Measurements from ENCODE around the gene CGNL1. TPM values are rescaled to one million over a fixed set of nuclear protein-coding genes. Genes with fewer than 3 reads are reported as not detected.

Gene CGNL1
- total and polyA plus RNA-seq, 10 of the 15 experiments (the other 5 are each of a cell fraction or from before 2014, with no cell fraction given), result under 0.01 to 0.27 (median 0.04) TPM; not detected in 3

- BruUV-seq (replicated peaks), result no TSS peak
- SMC1A ChIA-PET (ENCODE audit: uncharacterized antibody, unreplicated experiment), result no interaction called here
- TF ChIP-seq ATF7 (IDR thresholded peaks at IDR 0.05; ENCODE audit: low read depth) (no peak), CREB1 (IDR thresholded peaks at IDR 0.05; ENCODE audit: low read depth) (no peak), ZNF24 (IDR thresholded peaks at IDR 0.05) (no peak), REST (IDR thresholded peaks at IDR 0.05; ENCODE audit: low read depth, low read length) (no peak), ZNF207 (IDR thresholded peaks at IDR 0.05; ENCODE audit: borderline replicate concordance) (no peak), RELA (IDR thresholded peaks at IDR 0.05; ENCODE audit: borderline replicate concordance, partially characterized antibody) (no peak), IKZF2 (IDR thresholded peaks at IDR 0.05) (no peak), POLR2A (IDR thresholded peaks at IDR 0.05; ENCODE audit: low read depth, low read length) (no peak), ZNF217 (IDR thresholded peaks at IDR 0.05) (no peak), EGR1 (IDR thresholded peaks at IDR 0.05; ENCODE audit: borderline replicate concordance in 1 of 2, low read depth in 2 of 2, low read length in 2 of 2) (no peak), DPF2 (IDR thresholded peaks at IDR 0.05) (no peak), SMAD1 (IDR thresholded peaks at IDR 0.05; ENCODE audit: low read depth, partially characterized antibody) (no peak), ZNF687 (IDR thresholded peaks at IDR 0.05) (no peak), ZBED1 (IDR thresholded peaks at IDR 0.05; ENCODE audit: borderline replicate concordance) (no peak), ZBTB33 (IDR thresholded peaks at IDR 0.05) (no peak)
These were observed 48.5 kb downstream of the CGNL1 start for GRCh38 chr15:57424628-57425405.

More at GRCh38 chr15:57424628-57425405, 48.5 kb downstream of the CGNL1 start:
- Histone ChIP-seq H3K27me3 (replicated peaks in 1 of 2; ENCODE audit: control insufficient read depth in 2 of 2, insufficient read depth in 2 of 2, low read length in 1 of 2) (no peaks in the 10 kb centered on the region), H3K9me3 (replicated peaks; ENCODE audit: control insufficient read depth, insufficient read depth, low read length) (no peaks in the 10 kb centered on the region), H3K4me3 (no peak overlapping the region), H3K4me2 (ENCODE audit: control insufficient read depth, insufficient read depth) (no peak overlapping the region), H3K4me1 (ENCODE audit: control insufficient read depth, insufficient read depth, low read length) (no peaks in the 10 kb centered on the region), H4K20me1 (ENCODE audit: control insufficient read depth, insufficient read depth) (no peaks in the 10 kb centered on the region), H3K36me3 (ENCODE audit: control insufficient read depth in 2 of 2, insufficient read depth in 2 of 2, low read length in 1 of 2) (no peaks in the 10 kb centered on the region), H3K9ac (ENCODE audit: control insufficient read depth, insufficient read depth, low read length) (no peak overlapping the region), H3K27ac (ENCODE audit: control insufficient read depth, insufficient read depth) (no peak overlapping the region), H2AFZ (ENCODE audit: control insufficient read depth, low read depth, low read length) (no peak overlapping the region), H3K79me2 (ENCODE audit: control insufficient read depth, insufficient read depth, low read length) (no peaks in the 10 kb centered on the region)
- ChIA-PET RAD21 (ENCODE audit: unreplicated experiment) (no interaction called here), POLR2A (no interaction called here), CTCF (interaction anchor here (0.7 kb wide), 1 partner anchor 36 kb away, joined by 3 read pairs; no protein-coding TSS in a partner anchor)
- ATAC-seq (no peak), DNase-seq (ENCODE audit: low read depth, low spot score) (no peak), FAIRE-seq (no peak)
- in situ Hi-C loops (cut with MboI), result no loop called here
- intact Hi-C loops (cut with micrococcal nuclease; ENCODE audit: unreplicated experiment), result no loop called here
- 14% methylated on average over 6 of the region's 6 CpGs for WGBS (ENCODE audit: insufficient coverage, insufficient replicate concordance, low lambda C conversion rate, missing lambda C conversion rate)

Measured in GM12878 (cell line).